LNCaP clone FGC (cell line): ENCODE measurements around the gene DSG4.

Source experiments
- DNase-seq: peaks from one replicate; pipeline ENCODE4 v3.0.0-alpha.2; 2011; ENCODE audit warnings: low read depth
- H3K4me3 ChIP-seq: 2 replicates; pipeline ENCODE4 v1.5.1; 2011; ENCODE audit warnings: mild to moderate bottlenecking, low read depth, low read length, control low read depth
- CTCF ChIP-seq: IDR thresholded peaks from 2 replicates; pipeline ENCODE4 v1.5.1; 2012; ENCODE audit warnings: mild to moderate bottlenecking; ENCODE audit not compliant: control insufficient read depth, insufficient read depth; ENCODE audit errors: extremely low read depth

Gene DSG4

DNA sequence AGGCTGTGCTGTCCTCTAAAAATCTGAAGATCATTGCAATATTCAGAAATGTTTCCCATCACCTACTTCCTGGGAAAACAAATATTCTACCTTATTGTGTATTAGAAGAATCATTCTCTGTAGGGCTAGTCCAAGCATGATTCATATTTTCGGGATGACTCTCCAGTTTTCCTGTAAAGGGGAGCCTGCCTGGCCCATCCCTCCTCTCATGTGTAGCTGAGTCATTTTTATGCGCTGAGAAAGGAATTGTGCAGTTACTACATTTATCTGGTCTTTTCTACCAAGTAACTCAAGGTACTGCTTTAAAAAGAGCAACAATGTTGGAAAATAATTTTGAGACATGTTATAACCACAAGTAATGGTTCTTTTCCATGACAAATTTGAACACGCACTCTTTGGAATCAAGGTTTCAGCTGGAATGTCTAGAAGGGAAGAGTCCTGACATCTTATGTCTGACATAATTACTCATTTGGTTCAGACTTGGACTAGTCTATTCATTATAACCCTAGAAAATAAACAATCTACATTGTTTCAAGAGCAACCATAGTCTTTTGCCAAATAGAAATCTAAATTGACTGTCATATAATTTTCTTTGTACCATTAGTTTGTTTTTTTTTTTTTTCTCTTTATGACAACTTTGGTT is 77.6 kb downstream of the DSG4 start:
- no peak for DNase-seq
- H3K4me3 ChIP-seq: no peak overlapping the region
- no peak for TF ChIP-seq CTCF
